Body of pancreas (tissue), 4 donors: ENCODE data around the gene IL10.

Experiments used
- CTCF ChIP-seq, 7 experiments: fragments of 450-650 bp in 4 of 7; fragments of 200-600 bp in 3 of 7; sonication (generic) in 3 of 7; IDR thresholded peaks; one replicate each; pipeline ENCODE4 v1.5.1; 2016 to 2019; ENCODE audit warnings: antibody characterized with exemption in 7 of 7
- POLR2A ChIP-seq, 3 donors: fragments of 450-650 bp; IDR thresholded peaks; one replicate each; pipeline ENCODE4 v1.6.1; 2016; ENCODE audit warnings: antibody characterized with exemption in 3 of 3, mild to moderate bottlenecking in 2 of 3

- TF ChIP-seq CTCF (IDR thresholded peaks at IDR 0.05) (no peak), POLR2A (IDR thresholded peaks at IDR 0.05) (no peak)
Observed at GRCh38 chr1:206793620-206794019, 21.3 kb upstream of the IL10 start.
